Measurements from ENCODE around the gene RPS3A. TPM values are rescaled to one million over a fixed set of nuclear protein-coding genes. Genes with fewer than 3 reads are reported as not detected.

The RPS3A gene
- total and polyA plus RNA-seq, 2 donors from 2014 or later, result 1,658 to 2,406 TPM

GRCh38 chr4:151152028-151152427 lies 52.6 kb downstream of the RPS3A start:
- no peaks in the 10 kb centered on the region for H3K4me1 ChIP-seq (ENCODE audit: control insufficient read depth in 2 of 3, insufficient read depth in 2 of 3, low read depth in 1 of 3, low read length in 3 of 3)
- peaks cover 0 to 16% (median under 1%) of the 10 kb centered on the region in 3 donors for H3K36me3 ChIP-seq (ENCODE audit: control insufficient read depth in 2 of 3, insufficient read depth in 3 of 3, low read length in 3 of 3)
- FAIRE-seq (no peak), DNase-seq (no peak)
- H3K27ac ChIP-seq (ENCODE audit: low read depth in 2 of 2, low read length in 2 of 2), result no peak overlapping the region
- H3K9ac ChIP-seq (ENCODE audit: low read length in 3 of 3), result no peak overlapping the region
- intact Hi-C loops (cut with DNase I), result no loop called here
- no peak for TF ChIP-seq CTCF (IDR thresholded peaks at IDR 0.05; ENCODE audit: borderline replicate concordance, extremely low read depth, insufficient read depth)
- no peaks in the 10 kb centered on the region for H3K27me3 ChIP-seq (ENCODE audit: control insufficient read depth, insufficient read depth, low read length)
- H3K4me3 ChIP-seq (ENCODE audit: low read length in 3 of 3), result no peak overlapping the region
- no peaks in the 10 kb centered on the region for H3K9me3 ChIP-seq (ENCODE audit: control insufficient read depth in 2 of 3, insufficient read depth in 1 of 3, low read length in 3 of 3)

GRCh38 chr4:151153585-151153984 lies 54.2 kb downstream of the RPS3A start:
- no peaks in the 10 kb centered on the region for H3K27me3 ChIP-seq (ENCODE audit: control insufficient read depth, insufficient read depth, low read length)
- H3K4me1 ChIP-seq (ENCODE audit: control insufficient read depth in 2 of 3, insufficient read depth in 2 of 3, low read depth in 1 of 3, low read length in 3 of 3), result no peaks in the 10 kb centered on the region
- TF ChIP-seq CTCF (IDR thresholded peaks at IDR 0.05; ENCODE audit: borderline replicate concordance, extremely low read depth, insufficient read depth), result no peak
- intact Hi-C loops (cut with DNase I), result no loop called here
- no peaks in the 10 kb centered on the region for H3K9me3 ChIP-seq (ENCODE audit: control insufficient read depth in 2 of 3, insufficient read depth in 1 of 3, low read length in 3 of 3)
- H3K36me3 ChIP-seq (ENCODE audit: control insufficient read depth in 2 of 3, insufficient read depth in 3 of 3, low read length in 3 of 3), result peaks cover 0 to under 1% (median 0%) of the 10 kb centered on the region in 3 donors
- H3K27ac ChIP-seq (ENCODE audit: low read depth in 2 of 2, low read length in 2 of 2), result no peak overlapping the region
- FAIRE-seq (no peak), DNase-seq (peak in 1 of 5 donors; percentile 18)
- no peak overlapping the region for H3K9ac ChIP-seq (ENCODE audit: low read length in 3 of 3)
- no peak overlapping the region for H3K4me3 ChIP-seq (ENCODE audit: low read length in 3 of 3)

Other genes with a start within 250 kb of the RPS3A start
- gene LRBA, start 84.3 kb upstream of the RPS3A start, total RNA-seq, result 76.7 TPM
- 20.3 TPM for gene LRBA, start 84.3 kb upstream of the RPS3A start, polyA plus RNA-seq (ENCODE audit: insufficient read depth, low read depth, low replicate concordance)
- gene PRSS48, start 177.5 kb downstream of the RPS3A start, total RNA-seq, result not detected
- not detected for gene PRSS48, start 177.5 kb downstream of the RPS3A start, polyA plus RNA-seq (ENCODE audit: insufficient read depth, low read depth, low replicate concordance)
- 36.8 TPM for gene SH3D19, start 226.0 kb downstream of the RPS3A start, total RNA-seq
- 13.6 TPM for gene SH3D19, start 226.0 kb downstream of the RPS3A start, polyA plus RNA-seq (ENCODE audit: insufficient read depth, low read depth, low replicate concordance)

Data from kidney (tissue), 14 donors.